GM12878 (cell line): ENCODE data around the gene RCL1. TPM values are rescaled to one million over a fixed set of nuclear protein-coding genes. Genes with fewer than 3 reads are reported as not detected.

Experiments used
- ATAC-seq: fragments of 200-7000 bp; cut with Tn5 transposase; 3 replicates; pipeline ENCODE4 v1.9.1; 2020; ENCODE audit warnings: mild to moderate bottlenecking, moderate library complexity
- BruUV-seq: library from RNA; stranded (reverse); fragments of 400-500 nt; replicated peaks from 2 replicates; lab custom pipeline; 2021; lab: Mats Ljungman, UMichigan
- CTCF ChIA-PET: fragments of 300-600 bp; sonication (Branson Sonifier 250); formaldehyde crosslinking; extraction: SDS; loops from one replicate; lab custom pipeline; 2021; ENCODE audit warnings: inconsistent platforms; lab: Yijun Ruan, JAX
- POLR2A ChIA-PET: fragments of 350-600 bp; formaldehyde crosslinking; extraction: SDS; loops from one replicate; lab custom pipeline; 2021; ENCODE audit warnings: inconsistent platforms; lab: Charles Lee
- RAD21 ChIA-PET: fragments of 300-600 bp; sonication (Branson Sonifier 250); formaldehyde crosslinking; loops from one replicate; lab custom pipeline; 2023; ENCODE audit warnings: antibody characterized with exemption; ENCODE audit not compliant: unreplicated experiment; lab: Charles Lee
- SMC1A ChIA-PET: fragments of 300-600 bp; sonication (Branson Sonifier 250); formaldehyde crosslinking; loops from one replicate; lab custom pipeline; 2023; ENCODE audit not compliant: unreplicated experiment, uncharacterized antibody; lab: Charles Lee
- DNase-seq: peaks from one replicate; pipeline ENCODE4 v3.0.0-alpha.2; 2011; ENCODE audit warnings: low read depth, low spot score
- FAIRE-seq: peaks from 3 replicates; lab custom pipeline; 2011; peaks lifted over from hg19 to GRCh38; lab: Jason Lieb, UNC
- H2AFZ ChIP-seq: 2 replicates; pipeline ENCODE4 v1.6.0; 2011; ENCODE audit warnings: low read depth, low read length, control low read depth; ENCODE audit not compliant: control insufficient read depth
- H3K27ac ChIP-seq: 2 replicates; pipeline ENCODE4 v1.5.1; 2011; ENCODE audit warnings: control low read depth; ENCODE audit not compliant: control insufficient read depth, insufficient read depth
- H3K27me3 ChIP-seq, 2 experiments: replicated peaks in 1 of 2; 2 replicates each; pipeline versions ENCODE4 v1.6.0 to v1.6.1; 2011; ENCODE audit warnings: low read length in 1 of 2; ENCODE audit not compliant: control insufficient read depth in 2 of 2, insufficient read depth in 2 of 2
- H3K36me3 ChIP-seq, 2 experiments: 2 replicates each; pipeline ENCODE4 v1.5.1; 2011; ENCODE audit warnings: low read length in 1 of 2; ENCODE audit not compliant: control insufficient read depth in 2 of 2, insufficient read depth in 2 of 2
- H3K4me1 ChIP-seq: 2 replicates; pipeline ENCODE4 v1.6.1; 2011; ENCODE audit warnings: mild to moderate bottlenecking, low read length, moderate library complexity, mixed read lengths; ENCODE audit not compliant: control insufficient read depth, insufficient read depth
- H3K4me2 ChIP-seq: 2 replicates; pipeline ENCODE4 v1.6.0; 2011; ENCODE audit warnings: control low read depth; ENCODE audit not compliant: control insufficient read depth, insufficient read depth
- H3K4me3 ChIP-seq: fragments of 200-600 bp; sonication (generic); 2 replicates; pipeline ENCODE4 v1.5.1; 2016
- H3K79me2 ChIP-seq: 2 replicates; pipeline ENCODE4 v1.6.0; 2011; ENCODE audit warnings: low read length; ENCODE audit not compliant: control insufficient read depth, insufficient read depth
- H3K9ac ChIP-seq: 2 replicates; pipeline ENCODE4 v1.8.0; 2011; ENCODE audit warnings: low read length, control low read depth, mixed read lengths; ENCODE audit not compliant: control insufficient read depth, insufficient read depth
- H3K9me3 ChIP-seq: replicated peaks from 3 replicates; pipeline ENCODE4 v1.5.1; 2011; ENCODE audit warnings: mild to moderate bottlenecking, low read length; ENCODE audit not compliant: control insufficient read depth, insufficient read depth
- H4K20me1 ChIP-seq: 2 replicates; pipeline ENCODE4 v1.6.0; 2011; ENCODE audit not compliant: control insufficient read depth, insufficient read depth
- CTCF ChIP-seq, 3 experiments: IDR thresholded peaks in 2 of 3; conservative IDR thresholded peaks in 1 of 3; 2 replicates each; pipeline ENCODE4 v1.5.1; 2011; ENCODE audit warnings: low read depth in 3 of 3, low read length in 3 of 3, mild to moderate bottlenecking in 3 of 3, control low read depth in 2 of 3, moderate library complexity in 2 of 3, inconsistent platforms in 1 of 3, mixed read lengths in 1 of 3; ENCODE audit not compliant: control insufficient read depth in 2 of 3, insufficient read depth in 1 of 3; ENCODE audit errors: extremely low read depth in 1 of 3
- FOS ChIP-seq: IDR thresholded peaks from 3 replicates; pipeline ENCODE4 v1.6.1; 2011; ENCODE audit warnings: borderline replicate concordance; ENCODE audit not compliant: insufficient read length; ENCODE audit errors: extremely low read depth
- GABPA ChIP-seq: IDR thresholded peaks from 2 replicates; pipeline ENCODE4 v1.6.1; 2014; ENCODE audit warnings: antibody characterized with exemption, low read depth, mild to moderate bottlenecking, inconsistent platforms
- MEF2B ChIP-seq: fragments of 450-650 bp; IDR thresholded peaks from 2 replicates; pipeline ENCODE4 v1.6.1; 2018; ENCODE audit warnings: mild to moderate bottlenecking, moderate library complexity; ENCODE audit not compliant: partially characterized antibody, poor library complexity, severe bottlenecking
- RAD21 ChIP-seq: IDR thresholded peaks from 2 replicates; pipeline ENCODE4 v1.6.1; 2011; ENCODE audit warnings: mild to moderate bottlenecking, low read depth, low read length, moderate library complexity; ENCODE audit not compliant: insufficient read depth
- RAD51 ChIP-seq: fragments of 450-650 bp; IDR thresholded peaks from 2 replicates; pipeline ENCODE4 v1.6.1; 2016; ENCODE audit warnings: moderate library complexity, mild to moderate bottlenecking, inconsistent platforms
- SMC3 ChIP-seq: IDR thresholded peaks from 2 replicates; pipeline ENCODE4 v1.6.1; 2011; ENCODE audit warnings: low read length, improper control_type of control experiment, borderline replicate concordance
- TCF12 ChIP-seq: IDR thresholded peaks from 2 replicates; pipeline ENCODE4 v1.6.1; 2011; ENCODE audit warnings: low read depth, mild to moderate bottlenecking, low read length
- ZNF24 ChIP-seq: fragments of 450-650 bp; IDR thresholded peaks from 2 replicates; pipeline ENCODE4 v1.6.1; 2017; ENCODE audit warnings: antibody characterized with exemption, mild to moderate bottlenecking
- WGBS: methylation state at CpG from one replicate; pipeline ENCODE4 v1.1.6; 2016; ENCODE audit warnings: low lambda C conversion rate; ENCODE audit not compliant: insufficient replicate concordance, insufficient coverage; ENCODE audit errors: missing lambda C conversion rate; 5-methylcytosine and 5-hydroxymethylcytosine counted together
- in situ Hi-C: fragments of 300-500 bp; cut with MboI; formaldehyde crosslinking; loops from 9 replicates; pipeline ENCODE4 v1.14.3; 2018; ENCODE audit warnings: mixed read lengths
- intact Hi-C: fragments of 100-400 bp; cut with micrococcal nuclease; formaldehyde crosslinking; loops from one replicate; pipeline ENCODE4 v1.14.2; 2022; ENCODE audit not compliant: unreplicated experiment
- polyA plus RNA-seq, 11 experiments: library from polyadenylated mRNA; depleted of rRNA in 4 of 11; unstranded in 6 of 11; stranded (reverse) in 5 of 11; fragments of >200 nt; fragmentation: Nextera tagmentation in 4 of 11; fragmentation: Illumina TruSeq in 1 of 11; extraction: Ambion mirVana in 4 of 11; extraction: Trizol in 1 of 11; gene quantifications; 1 replicate in 1 of 11; 2 replicates in 10 of 11; pipeline versions ENCODE4 v1.2.1 to v1.2.3, GENCODE V29; 2011 to 2016; ENCODE audit warnings: inconsistent platforms in 2 of 11, missing spikeins in 2 of 11, low read depth in 1 of 11
- total RNA-seq, 4 experiments: library from RNA; depleted of rRNA in 3 of 4; stranded (reverse); fragments of >200 nt in 3 of 4; fragmentation: Illumina TruSeq in 1 of 4; extraction: Trizol in 1 of 4; gene quantifications; 2 replicates each; pipeline versions ENCODE4 v1.2.1 to v1.2.3, GENCODE V29; 2013 to 2021

The RCL1 gene
- total and polyA plus RNA-seq, 10 of the 15 experiments (the other 5 are each of a cell fraction or from before 2014, with no cell fraction given), result 21.1 to 46.8 (median 30.5) TPM

DNA sequence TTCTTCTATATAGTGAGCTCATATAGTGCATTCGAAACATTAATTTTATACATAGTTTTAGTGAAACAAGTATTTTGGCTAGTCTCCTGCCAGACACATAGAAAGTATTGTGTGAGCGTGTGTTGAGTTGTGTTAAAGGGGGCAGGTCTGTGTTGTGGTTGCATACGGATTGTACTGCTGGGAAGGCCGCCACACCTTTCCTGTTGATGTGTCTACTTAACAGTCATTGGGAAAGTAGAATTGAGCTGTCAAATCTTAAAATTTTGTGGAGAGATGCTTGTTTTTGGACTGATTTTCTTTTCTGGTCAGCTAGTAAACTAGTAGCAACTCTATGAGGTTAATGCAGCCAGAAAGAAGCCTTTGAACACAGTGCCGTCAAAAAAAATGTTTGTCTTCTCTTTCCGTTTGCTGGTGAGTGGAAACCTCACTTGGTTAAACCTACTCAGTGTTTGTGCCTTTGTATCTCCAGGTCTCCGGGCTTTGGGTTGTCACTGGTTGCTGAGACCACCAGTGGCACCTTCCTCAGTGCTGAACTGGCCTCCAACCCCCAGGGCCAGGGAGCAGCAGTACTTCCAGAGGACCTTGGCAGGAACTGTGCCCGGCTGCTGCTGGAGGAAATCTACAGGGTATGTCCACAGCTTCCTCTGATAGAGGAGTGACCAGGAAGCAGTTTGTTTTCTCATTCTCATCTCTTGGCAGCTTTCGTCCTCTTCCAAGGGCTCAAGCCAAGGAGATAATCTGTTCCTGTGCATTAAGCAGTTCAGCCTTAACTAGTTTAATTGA, 51.5 kb downstream of the RCL1 start:
- Histone ChIP-seq H3K9me3 (no peaks in the 10 kb centered on the region), H3K4me2 (no peak overlapping the region), H3K36me3 (peaks cover 6 to 33% of the 10 kb centered on the region in 2 experiments), H3K27me3 (no peaks in the 10 kb centered on the region), H3K27ac (no peak overlapping the region), H2AFZ (no peak overlapping the region), H3K79me2 (no peaks in the 10 kb centered on the region), H3K4me3 (no peak overlapping the region), H3K4me1 (peaks cover 3% of the 10 kb centered on the region; the same call in 1 of the 2 replicates), H4K20me1 (no peaks in the 10 kb centered on the region), H3K9ac (no peak overlapping the region)
- ATAC-seq (no peak), FAIRE-seq (no peak), DNase-seq (no peak)
- CTCF ChIA-PET, result interaction anchor here (1.6 kb wide), 1 partner anchor 50 kb away, joined by 4 read pairs; no protein-coding TSS in a partner anchor
- RAD21 ChIA-PET, result no interaction called here
- POLR2A ChIA-PET, result interaction anchor here (0.6 kb wide), 1 partner anchor 23 kb away, joined by 3 read pairs; no protein-coding TSS in a partner anchor
- TF ChIP-seq RAD51 (no peak), TCF12 (no peak), GABPA (no peak), MEF2B (no peak)
- intact Hi-C loops, result no loop called here
- BruUV-seq, result no TSS peak
- 86% methylated on average over 9 of the region's 9 CpGs for WGBS
- in situ Hi-C loops, result no loop called here
- SMC1A ChIA-PET, result interaction anchor here (1.0 to 1.4 kb wide), 3 partner anchors 14 to 143 kb away, joined by 3 to 5 read pairs (median 4); no protein-coding TSS in a partner anchor

- DNase-seq (no peak), ATAC-seq (no peak), FAIRE-seq (no peak)
- SMC1A ChIA-PET, result interaction anchor here (1.0 to 2.5 kb wide), 4 partner anchors 19 to 139 kb away, joined by 3 to 12 read pairs (median 4); no protein-coding TSS in a partner anchor
- H3K9ac ChIP-seq, result no peak overlapping the region
- H3K79me2 ChIP-seq, result no peaks in the 10 kb centered on the region
- H3K9me3 ChIP-seq, result no peaks in the 10 kb centered on the region
- TF ChIP-seq CTCF (IDR thresholded peaks at IDR 0.05 in 2 of 3, conservative IDR thresholded peaks at IDR 0.05 in 1 of 3; ENCODE audit: control insufficient read depth in 2 of 3, extremely low read depth in 1 of 3, insufficient read depth in 1 of 3, low read depth in 3 of 3, low read length in 3 of 3) (peak; percentile 2 to 35 (median 22); a peak in 3 of 6 replicates), ZNF24 (no peak), FOS (no peak), SMC3 (peak; percentile 16; the same call in 1 of the 2 replicates), RAD21 (peak; percentile 44)
- intact Hi-C loops, result loop anchor here (5.0 kb wide), 1 partner anchor 138 kb away; the partner anchor contains the start of gene JAK2
- no peak overlapping the region for H2AFZ ChIP-seq
- in situ Hi-C loops, result no loop called here
- H3K4me2 ChIP-seq, result no peak overlapping the region
- POLR2A ChIA-PET, result no interaction called here
- RAD21 ChIA-PET, result interaction anchor here (1.2 to 1.8 kb wide), 3 partner anchors 86 to 139 kb away, joined by 3 to 6 read pairs (median 4); no protein-coding TSS in a partner anchor
- H4K20me1 ChIP-seq, result no peaks in the 10 kb centered on the region
- 89% methylated on average over 5 of the region's 5 CpGs for WGBS
- no peak overlapping the region for H3K27ac ChIP-seq
- no peak overlapping the region for H3K4me3 ChIP-seq
- peaks cover 5% of the 10 kb centered on the region for H3K4me1 ChIP-seq
- H3K36me3 ChIP-seq, result peaks cover 12 to 42% of the 10 kb centered on the region in 2 experiments
- CTCF ChIA-PET, result interaction anchor here (0.6 to 2.4 kb wide), 5 partner anchors 90 to 159 kb away, joined by 3 to 9 read pairs (median 4); no protein-coding TSS in a partner anchor
- no TSS peak for BruUV-seq
- H3K27me3 ChIP-seq, result no peaks in the 10 kb centered on the region
Measured at GRCh38 chr9:4849369-4849768, 56.6 kb downstream of the RCL1 start.
